ENCODE data around the gene MILR1. TPM values are rescaled to one million over a fixed set of nuclear protein-coding genes. Genes with fewer than 3 reads are reported as not detected.

MILR1 gene
- total RNA-seq, 1 experiment from 2014 or later: not detected

GRCh38 chr17:64498308-64499203 is 49.6 kb downstream of the MILR1 start (continued):
- TF ChIP-seq, protein P1, sequence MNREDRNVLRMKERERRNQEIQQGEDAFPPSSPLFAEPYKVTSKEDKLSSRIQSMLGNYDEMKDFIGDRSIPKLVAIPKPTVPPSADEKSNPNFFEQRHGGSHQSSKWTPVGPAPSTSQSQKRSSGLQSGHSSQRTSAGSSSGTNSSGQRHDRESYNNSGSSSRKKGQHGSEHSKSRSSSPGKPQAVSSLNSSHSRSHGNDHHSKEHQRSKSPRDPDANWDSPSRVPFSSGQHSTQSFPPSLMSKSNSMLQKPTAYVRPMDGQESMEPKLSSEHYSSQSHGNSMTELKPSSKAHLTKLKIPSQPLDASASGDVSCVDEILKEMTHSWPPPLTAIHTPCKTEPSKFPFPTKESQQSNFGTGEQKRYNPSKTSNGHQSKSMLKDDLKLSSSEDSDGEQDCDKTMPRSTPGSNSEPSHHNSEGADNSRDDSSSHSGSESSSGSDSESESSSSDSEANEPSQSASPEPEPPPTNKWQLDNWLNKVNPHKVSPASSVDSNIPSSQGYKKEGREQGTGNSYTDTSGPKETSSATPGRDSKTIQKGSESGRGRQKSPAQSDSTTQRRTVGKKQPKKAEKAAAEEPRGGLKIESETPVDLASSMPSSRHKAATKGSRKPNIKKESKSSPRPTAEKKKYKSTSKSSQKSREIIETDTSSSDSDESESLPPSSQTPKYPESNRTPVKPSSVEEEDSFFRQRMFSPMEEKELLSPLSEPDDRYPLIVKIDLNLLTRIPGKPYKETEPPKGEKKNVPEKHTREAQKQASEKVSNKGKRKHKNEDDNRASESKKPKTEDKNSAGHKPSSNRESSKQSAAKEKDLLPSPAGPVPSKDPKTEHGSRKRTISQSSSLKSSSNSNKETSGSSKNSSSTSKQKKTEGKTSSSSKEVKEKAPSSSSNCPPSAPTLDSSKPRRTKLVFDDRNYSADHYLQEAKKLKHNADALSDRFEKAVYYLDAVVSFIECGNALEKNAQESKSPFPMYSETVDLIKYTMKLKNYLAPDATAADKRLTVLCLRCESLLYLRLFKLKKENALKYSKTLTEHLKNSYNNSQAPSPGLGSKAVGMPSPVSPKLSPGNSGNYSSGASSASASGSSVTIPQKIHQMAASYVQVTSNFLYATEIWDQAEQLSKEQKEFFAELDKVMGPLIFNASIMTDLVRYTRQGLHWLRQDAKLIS (CRISPR knock-in tag; IDR thresholded peaks at IDR 0.05; ENCODE audit: borderline replicate concordance): no peak
- TF ChIP-seq ZNF416 (CRISPR knock-in tag; IDR thresholded peaks at IDR 0.05) (peak; percentile 85), MXD4 (CRISPR knock-in tag; IDR thresholded peaks at IDR 0.05; ENCODE audit: borderline replicate concordance) (no peak), ZNF263 (CRISPR knock-in tag; IDR thresholded peaks at IDR 0.05; ENCODE audit: low read depth) (no peak), TP53 (CRISPR knock-in tag; IDR thresholded peaks at IDR 0.05) (no peak), FOXK1 (CRISPR knock-in tag; IDR thresholded peaks at IDR 0.05) (no peak), ZMAT4 (CRISPR knock-in tag; IDR thresholded peaks at IDR 0.05) (no peak), KAT7 (CRISPR knock-in tag; IDR thresholded peaks at IDR 0.05; ENCODE audit: borderline replicate concordance) (no peak), CREM (CRISPR knock-in tag; IDR thresholded peaks at IDR 0.05) (no peak), ZSCAN18 (CRISPR knock-in tag; IDR thresholded peaks at IDR 0.05) (no peak), CTCF (IDR thresholded peaks at IDR 0.05) (no peak), ESRRA (CRISPR knock-in tag; IDR thresholded peaks at IDR 0.05; ENCODE audit: borderline replicate concordance) (no peak), RORB (CRISPR knock-in tag; IDR thresholded peaks at IDR 0.05) (0 out of 2 replicates have a peak, but pooled peaks have one; percentile 4), PRDM15 (CRISPR knock-in tag; IDR thresholded peaks at IDR 0.05) (no peak), ZNF396 (CRISPR knock-in tag; IDR thresholded peaks at IDR 0.05; ENCODE audit: borderline replicate concordance) (no peak), NR3C1 (CRISPR knock-in tag; conservative IDR thresholded peaks at IDR 0.05; ENCODE audit: low read depth) (no peak)
- TF ChIP-seq, protein P2, sequence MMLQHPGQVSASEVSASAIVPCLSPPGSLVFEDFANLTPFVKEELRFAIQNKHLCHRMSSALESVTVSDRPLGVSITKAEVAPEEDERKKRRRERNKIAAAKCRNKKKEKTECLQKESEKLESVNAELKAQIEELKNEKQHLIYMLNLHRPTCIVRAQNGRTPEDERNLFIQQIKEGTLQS (CRISPR knock-in tag; conservative IDR thresholded peaks at IDR 0.05): no peak
- TF ChIP-seq, protein P3, sequence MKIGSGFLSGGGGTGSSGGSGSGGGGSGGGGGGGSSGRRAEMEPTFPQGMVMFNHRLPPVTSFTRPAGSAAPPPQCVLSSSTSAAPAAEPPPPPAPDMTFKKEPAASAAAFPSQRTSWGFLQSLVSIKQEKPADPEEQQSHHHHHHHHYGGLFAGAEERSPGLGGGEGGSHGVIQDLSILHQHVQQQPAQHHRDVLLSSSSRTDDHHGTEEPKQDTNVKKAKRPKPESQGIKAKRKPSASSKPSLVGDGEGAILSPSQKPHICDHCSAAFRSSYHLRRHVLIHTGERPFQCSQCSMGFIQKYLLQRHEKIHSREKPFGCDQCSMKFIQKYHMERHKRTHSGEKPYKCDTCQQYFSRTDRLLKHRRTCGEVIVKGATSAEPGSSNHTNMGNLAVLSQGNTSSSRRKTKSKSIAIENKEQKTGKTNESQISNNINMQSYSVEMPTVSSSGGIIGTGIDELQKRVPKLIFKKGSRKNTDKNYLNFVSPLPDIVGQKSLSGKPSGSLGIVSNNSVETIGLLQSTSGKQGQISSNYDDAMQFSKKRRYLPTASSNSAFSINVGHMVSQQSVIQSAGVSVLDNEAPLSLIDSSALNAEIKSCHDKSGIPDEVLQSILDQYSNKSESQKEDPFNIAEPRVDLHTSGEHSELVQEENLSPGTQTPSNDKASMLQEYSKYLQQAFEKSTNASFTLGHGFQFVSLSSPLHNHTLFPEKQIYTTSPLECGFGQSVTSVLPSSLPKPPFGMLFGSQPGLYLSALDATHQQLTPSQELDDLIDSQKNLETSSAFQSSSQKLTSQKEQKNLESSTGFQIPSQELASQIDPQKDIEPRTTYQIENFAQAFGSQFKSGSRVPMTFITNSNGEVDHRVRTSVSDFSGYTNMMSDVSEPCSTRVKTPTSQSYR (CRISPR knock-in tag; IDR thresholded peaks at IDR 0.05): no peak
- TF ChIP-seq, protein P4, sequence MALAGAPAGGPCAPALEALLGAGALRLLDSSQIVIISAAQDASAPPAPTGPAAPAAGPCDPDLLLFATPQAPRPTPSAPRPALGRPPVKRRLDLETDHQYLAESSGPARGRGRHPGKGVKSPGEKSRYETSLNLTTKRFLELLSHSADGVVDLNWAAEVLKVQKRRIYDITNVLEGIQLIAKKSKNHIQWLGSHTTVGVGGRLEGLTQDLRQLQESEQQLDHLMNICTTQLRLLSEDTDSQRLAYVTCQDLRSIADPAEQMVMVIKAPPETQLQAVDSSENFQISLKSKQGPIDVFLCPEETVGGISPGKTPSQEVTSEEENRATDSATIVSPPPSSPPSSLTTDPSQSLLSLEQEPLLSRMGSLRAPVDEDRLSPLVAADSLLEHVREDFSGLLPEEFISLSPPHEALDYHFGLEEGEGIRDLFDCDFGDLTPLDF (CRISPR knock-in tag; IDR thresholded peaks at IDR 0.05): no peak
- TF ChIP-seq, protein P5, sequence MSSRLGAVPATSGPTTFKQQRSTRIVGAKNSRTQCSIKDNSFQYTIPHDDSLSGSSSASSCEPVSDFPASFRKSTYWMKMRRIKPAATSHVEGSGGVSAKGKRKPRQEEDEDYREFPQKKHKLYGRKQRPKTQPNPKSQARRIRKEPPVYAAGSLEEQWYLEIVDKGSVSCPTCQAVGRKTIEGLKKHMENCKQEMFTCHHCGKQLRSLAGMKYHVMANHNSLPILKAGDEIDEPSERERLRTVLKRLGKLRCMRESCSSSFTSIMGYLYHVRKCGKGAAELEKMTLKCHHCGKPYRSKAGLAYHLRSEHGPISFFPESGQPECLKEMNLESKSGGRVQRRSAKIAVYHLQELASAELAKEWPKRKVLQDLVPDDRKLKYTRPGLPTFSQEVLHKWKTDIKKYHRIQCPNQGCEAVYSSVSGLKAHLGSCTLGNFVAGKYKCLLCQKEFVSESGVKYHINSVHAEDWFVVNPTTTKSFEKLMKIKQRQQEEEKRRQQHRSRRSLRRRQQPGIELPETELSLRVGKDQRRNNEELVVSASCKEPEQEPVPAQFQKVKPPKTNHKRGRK (CRISPR knock-in tag; IDR thresholded peaks at IDR 0.05; ENCODE audit: borderline replicate concordance): no peak
